Measurements from ENCODE around the gene SLC12A3. TPM values are rescaled to one million over a fixed set of nuclear protein-coding genes. Genes with fewer than 3 reads are reported as not detected.
"Not testable (repeated sequence)": the region's sequence is repeated elsewhere in the genome, so short reads cannot be mapped to it uniquely, and the experiment has no call there.

Gene SLC12A3
- total RNA-seq, 1 donor from 2014 or later: 5.0 TPM

- H3K27ac Mint-ChIP-seq: peak overlapping the region; percentile 95
- intact Hi-C loops (cut with micrococcal nuclease): loop anchor here (1.0 to 10.0 kb wide), 5 partner anchors 7 to 603 kb away; partner anchors contain the start of genes AMFR, CCDC102A, MT1A and MT1M
- peaks cover 67% of the 10 kb centered on the region for H3K4me1 Mint-ChIP-seq
- TF ChIP-seq CTCF (IDR thresholded peaks at IDR 0.05): no peak
- ATAC-seq (ENCODE audit: low read depth) (no peak), DNase-seq (no peak)
- peak overlapping the region; percentile 97 for H3K4me3 Mint-ChIP-seq
- ChIA-PET POLR2A (interaction anchor here (0.6 to 22.7 kb wide), 12 partner anchors 10 to 603 kb away, joined by 3 to 795 read pairs (median 14); partner anchors contain the start of gene SLC12A3), CTCF (interaction anchor here (1.1 to 2.2 kb wide), 6 partner anchors 21 to 71 kb away, joined by 3 to 8 read pairs (median 6); no protein-coding TSS in a partner anchor)
- H3K36me3 Mint-ChIP-seq (ENCODE audit: low read depth): peaks cover 68% of the 10 kb centered on the region
- H3K9me3 Mint-ChIP-seq: no peaks in the 10 kb centered on the region
- no peaks in the 10 kb centered on the region for H3K27me3 Mint-ChIP-seq
Measured at GRCh38 chr16:56933828-56934598, 69.0 kb downstream of the SLC12A3 start.

DNA sequence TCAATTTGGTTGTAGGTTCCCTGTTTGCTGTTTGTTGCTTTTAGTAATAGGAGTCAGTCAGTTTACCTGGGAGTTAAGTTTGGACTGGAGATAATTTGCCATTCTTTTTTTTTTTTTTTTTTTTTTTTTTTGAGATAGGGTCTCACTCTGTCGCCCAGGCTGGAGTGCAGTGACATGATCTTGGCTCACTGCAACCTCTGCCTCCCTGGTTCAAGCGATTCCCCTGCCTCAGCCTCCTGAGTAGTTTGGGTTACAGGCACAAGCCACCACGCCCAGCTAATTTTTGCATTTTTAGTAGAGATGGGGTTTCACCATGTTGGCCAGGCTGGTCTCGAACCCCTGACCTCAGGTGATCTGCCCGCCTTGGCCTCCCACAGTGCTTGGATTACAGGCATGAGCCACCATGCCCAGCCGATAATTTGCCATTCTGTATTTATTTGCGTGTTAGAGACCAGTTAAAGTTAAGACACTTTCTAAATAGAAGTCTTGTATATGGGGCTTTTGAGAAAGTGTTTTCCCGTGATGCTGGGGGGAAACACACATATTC, 69.7 kb downstream of the SLC12A3 start:
- H3K4me1 Mint-ChIP-seq: peaks cover 69% of the 10 kb centered on the region
- H3K36me3 Mint-ChIP-seq (ENCODE audit: low read depth): peaks cover 75% of the 10 kb centered on the region
- H3K27me3 Mint-ChIP-seq; H3K9me3 Mint-ChIP-seq; DNase-seq; ATAC-seq (ENCODE audit: low read depth): not testable (repeated sequence)
- H3K27ac Mint-ChIP-seq: peak overlapping the region; percentile 95
- CTCF ChIA-PET: interaction anchor here (1.4 to 1.7 kb wide), 2 partner anchors 67 to 68 kb away, joined by 5 to 8 read pairs; no protein-coding TSS in a partner anchor
- intact Hi-C loops (cut with micrococcal nuclease): loop anchor here (5.0 to 10.0 kb wide), 3 partner anchors 300 to 603 kb away; partner anchors contain the start of genes AMFR, CCDC102A, MT1A and MT1M
- POLR2A ChIA-PET: interaction anchor here (0.6 to 22.7 kb wide), 9 partner anchors 10 to 603 kb away, joined by 3 to 795 read pairs (median 10); partner anchors contain the start of gene SLC12A3
- H3K4me3 Mint-ChIP-seq: peak overlapping the region; percentile 97

GRCh38 chr16:56935201-56935600, 70.2 kb downstream of the SLC12A3 start:
- CTCF ChIA-PET: interaction anchor here (1.4 kb wide), 1 partner anchor 68 kb away, joined by 5 read pairs; no protein-coding TSS in a partner anchor
- no peak for DNase-seq
- Mint-ChIP-seq H3K36me3 (ENCODE audit: low read depth) (peaks cover 80% of the 10 kb centered on the region), H3K27ac (peak overlapping the region; percentile 95), H3K4me1 (peaks cover 69% of the 10 kb centered on the region), H3K4me3 (peak overlapping the region; percentile 97), H3K9me3 (no peaks in the 10 kb centered on the region), H3K27me3 (no peaks in the 10 kb centered on the region)
- POLR2A ChIA-PET: interaction anchor here (0.7 to 22.7 kb wide), 6 partner anchors 9 to 602 kb away, joined by 3 to 795 read pairs (median 110); partner anchors contain the start of gene SLC12A3
- intact Hi-C loops (cut with micrococcal nuclease): loop anchor here (10.0 kb wide), 2 partner anchors 300 to 510 kb away; partner anchors contain the start of genes AMFR, MT1A and MT1M
- TF ChIP-seq CTCF (IDR thresholded peaks at IDR 0.05): no peak
- ATAC-seq (ENCODE audit: low read depth): no peak

- H3K27me3 Mint-ChIP-seq: no peaks in the 10 kb centered on the region
- peaks cover 67% of the 10 kb centered on the region for H3K4me1 Mint-ChIP-seq
- no peak for TF ChIP-seq CTCF (IDR thresholded peaks at IDR 0.05)
- H3K4me3 Mint-ChIP-seq: peak overlapping the region; percentile 97
- peak overlapping the region; percentile 35 for H3K27ac Mint-ChIP-seq
- DNase-seq (no peak), ATAC-seq (ENCODE audit: low read depth) (no peak)
- CTCF ChIA-PET: interaction anchor here (1.2 to 10.8 kb wide), 3 partner anchors 14 to 69 kb away, joined by 3 to 57 read pairs (median 3); no protein-coding TSS in a partner anchor
- intact Hi-C loops (cut with micrococcal nuclease): loop anchor here (10.0 kb wide), 2 partner anchors 302 to 512 kb away; partner anchors contain the start of genes AMFR, MT1A and MT1M
- peaks cover 90% of the 10 kb centered on the region for H3K36me3 Mint-ChIP-seq (ENCODE audit: low read depth)
- H3K9me3 Mint-ChIP-seq: no peaks in the 10 kb centered on the region
- POLR2A ChIA-PET: interaction anchor here (0.6 to 22.7 kb wide), 9 partner anchors 8 to 71 kb away, joined by 3 to 795 read pairs (median 5); partner anchors contain the start of genes NLRC5 and SLC12A3
Measured at GRCh38 chr16:56936491-56936890, 71.5 kb downstream of the SLC12A3 start.

GRCh38 chr16:56936950-56937349, 71.9 kb downstream of the SLC12A3 start:
- ATAC-seq (ENCODE audit: low read depth) (no peak), DNase-seq (no peak)
- no peak for TF ChIP-seq CTCF (IDR thresholded peaks at IDR 0.05)
- Mint-ChIP-seq H3K36me3 (ENCODE audit: low read depth) (peaks cover 94% of the 10 kb centered on the region), H3K4me1 (peaks cover 71% of the 10 kb centered on the region), H3K4me3 (peak overlapping the region; percentile 97), H3K27ac (no peak overlapping the region), H3K27me3 (no peaks in the 10 kb centered on the region), H3K9me3 (no peaks in the 10 kb centered on the region)
- POLR2A ChIA-PET: interaction anchor here (0.6 to 22.7 kb wide), 10 partner anchors 7 to 84 kb away, joined by 3 to 795 read pairs (median 4); partner anchors contain the start of genes NLRC5 and SLC12A3
- intact Hi-C loops (cut with micrococcal nuclease): loop anchor here (1.0 to 10.0 kb wide), 3 partner anchors 70 to 512 kb away; partner anchors contain the start of genes AMFR, MT1A and MT1M
- CTCF ChIA-PET: interaction anchor here (1.2 to 10.8 kb wide), 3 partner anchors 14 to 69 kb away, joined by 3 to 57 read pairs (median 3); no protein-coding TSS in a partner anchor

Data from activated B cell treated with CpG ODN at 0.5 μM for 24 hours (primary cell).